Measurements from ENCODE around the gene SCO2.

Gene SCO2, protein sequence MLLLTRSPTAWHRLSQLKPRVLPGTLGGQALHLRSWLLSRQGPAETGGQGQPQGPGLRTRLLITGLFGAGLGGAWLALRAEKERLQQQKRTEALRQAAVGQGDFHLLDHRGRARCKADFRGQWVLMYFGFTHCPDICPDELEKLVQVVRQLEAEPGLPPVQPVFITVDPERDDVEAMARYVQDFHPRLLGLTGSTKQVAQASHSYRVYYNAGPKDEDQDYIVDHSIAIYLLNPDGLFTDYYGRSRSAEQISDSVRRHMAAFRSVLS

DNA sequence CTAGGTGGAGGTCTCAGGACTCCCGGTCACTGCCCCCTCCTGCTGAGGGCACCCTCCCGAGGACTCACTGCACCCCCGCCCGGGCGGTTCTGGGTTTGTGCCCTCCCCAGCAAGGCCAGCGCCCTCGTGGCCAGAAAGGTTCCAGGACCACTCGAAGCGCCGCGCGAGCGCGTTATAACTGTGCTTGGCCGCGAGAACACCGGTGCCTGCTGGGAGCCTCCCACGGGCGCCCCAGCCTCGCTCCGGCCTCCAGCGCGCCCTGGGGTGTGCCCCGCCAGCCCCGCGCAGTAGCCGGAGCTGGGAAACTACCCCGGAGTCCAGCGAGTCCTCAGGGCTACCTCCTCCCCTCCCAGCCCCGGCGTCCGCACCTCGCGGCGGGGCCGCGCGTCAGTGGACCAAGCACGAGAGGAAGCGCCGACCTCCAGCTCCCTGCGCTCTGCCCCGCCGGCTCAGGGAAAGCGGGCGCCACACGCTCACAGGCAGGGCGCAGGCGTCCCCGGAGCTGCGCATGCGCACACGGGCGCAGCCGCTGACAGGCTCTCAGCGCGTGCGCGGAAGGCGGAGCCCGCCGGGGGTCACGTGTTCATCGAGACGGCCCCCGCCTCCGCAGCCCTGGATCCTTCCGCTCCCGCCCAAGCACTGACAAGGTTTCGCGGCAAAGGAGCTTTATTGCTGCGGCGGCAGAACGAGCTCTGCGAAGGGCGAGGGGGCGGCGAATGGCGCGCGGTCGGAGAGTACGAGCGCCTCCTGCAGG lies at the start of gene SCO2:
SCO2 (minus strand) TSS at position 495 of the 754 bp plus-strand sequence. CDS start 1,187 bp downstream, outside the sequence.
- TF ChIP-seq, protein P1, sequence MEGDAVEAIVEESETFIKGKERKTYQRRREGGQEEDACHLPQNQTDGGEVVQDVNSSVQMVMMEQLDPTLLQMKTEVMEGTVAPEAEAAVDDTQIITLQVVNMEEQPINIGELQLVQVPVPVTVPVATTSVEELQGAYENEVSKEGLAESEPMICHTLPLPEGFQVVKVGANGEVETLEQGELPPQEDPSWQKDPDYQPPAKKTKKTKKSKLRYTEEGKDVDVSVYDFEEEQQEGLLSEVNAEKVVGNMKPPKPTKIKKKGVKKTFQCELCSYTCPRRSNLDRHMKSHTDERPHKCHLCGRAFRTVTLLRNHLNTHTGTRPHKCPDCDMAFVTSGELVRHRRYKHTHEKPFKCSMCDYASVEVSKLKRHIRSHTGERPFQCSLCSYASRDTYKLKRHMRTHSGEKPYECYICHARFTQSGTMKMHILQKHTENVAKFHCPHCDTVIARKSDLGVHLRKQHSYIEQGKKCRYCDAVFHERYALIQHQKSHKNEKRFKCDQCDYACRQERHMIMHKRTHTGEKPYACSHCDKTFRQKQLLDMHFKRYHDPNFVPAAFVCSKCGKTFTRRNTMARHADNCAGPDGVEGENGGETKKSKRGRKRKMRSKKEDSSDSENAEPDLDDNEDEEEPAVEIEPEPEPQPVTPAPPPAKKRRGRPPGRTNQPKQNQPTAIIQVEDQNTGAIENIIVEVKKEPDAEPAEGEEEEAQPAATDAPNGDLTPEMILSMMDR (conservative IDR thresholded peaks at IDR 0.05), result no peak
- H3K27ac ChIP-seq, result peak within 1 kb of the TSS; percentile 91

DNA sequence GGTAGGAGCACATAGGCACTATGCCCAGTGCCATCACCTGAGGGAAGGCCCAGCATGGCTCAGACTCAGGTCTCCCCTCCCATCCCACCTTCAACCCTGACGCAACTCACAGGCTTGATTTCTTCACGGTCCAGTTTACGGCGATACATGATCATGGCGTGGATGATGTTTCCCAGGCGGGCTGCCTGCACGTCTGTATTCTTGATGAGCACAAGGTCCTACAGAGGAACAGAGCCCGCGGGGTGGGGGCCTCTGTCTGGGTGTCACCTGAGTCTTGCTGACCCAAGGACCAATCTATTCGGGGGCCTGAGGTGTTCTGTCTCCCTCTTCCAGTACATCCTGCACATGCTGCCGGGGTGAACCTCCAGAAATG lies 49.0 kb upstream of the SCO2 start:
- TF ChIP-seq, protein P1 (conservative IDR thresholded peaks at IDR 0.05), result no peak
- no peak overlapping the region for H3K27ac ChIP-seq

DNA sequence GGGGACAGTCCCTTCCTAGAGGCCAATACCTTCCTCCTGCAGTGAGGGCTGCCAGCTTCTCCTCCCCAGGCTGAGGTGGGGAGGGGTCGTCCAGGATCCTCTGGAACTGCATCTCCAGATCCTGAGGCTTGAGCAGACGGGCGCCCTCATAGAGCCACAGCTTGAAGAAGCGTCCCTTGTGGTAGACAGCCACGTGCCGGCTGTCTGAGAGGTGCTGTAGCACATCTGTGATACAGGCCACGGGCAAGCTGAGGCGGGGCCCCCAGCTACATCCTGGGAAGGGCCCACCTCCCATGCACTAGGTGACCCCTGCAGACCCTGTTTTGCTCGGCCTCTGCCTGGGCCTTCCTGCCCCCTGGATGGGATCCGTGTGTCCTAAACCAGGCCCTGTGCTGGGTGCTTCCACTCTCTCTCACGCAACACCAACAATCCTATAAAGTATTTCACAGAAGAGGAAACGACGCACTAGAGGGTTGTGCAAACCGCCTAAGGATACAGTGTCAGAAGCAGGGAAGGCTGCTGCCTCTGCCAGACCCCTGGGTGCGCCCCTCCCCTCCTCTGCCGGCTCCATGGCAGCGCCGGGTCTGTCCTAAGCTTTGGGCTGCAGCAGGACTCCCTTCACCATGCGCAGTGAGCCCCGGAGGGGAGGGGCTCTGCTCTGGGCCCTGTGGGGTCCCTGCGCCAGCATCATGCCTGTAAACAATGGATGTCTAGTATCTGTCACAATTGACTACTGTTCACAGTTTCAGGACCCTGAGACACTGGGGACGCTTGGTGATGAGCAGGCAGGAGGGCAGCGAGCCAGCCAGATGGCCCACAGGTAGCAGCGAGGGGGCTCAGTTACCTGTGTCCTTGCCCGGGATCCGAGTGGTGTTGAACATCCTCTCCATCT lies 48.3 kb upstream of the SCO2 start:
- no peak overlapping the region for H3K27ac ChIP-seq
- TF ChIP-seq, protein P1 (conservative IDR thresholded peaks at IDR 0.05), result no peak

DNA sequence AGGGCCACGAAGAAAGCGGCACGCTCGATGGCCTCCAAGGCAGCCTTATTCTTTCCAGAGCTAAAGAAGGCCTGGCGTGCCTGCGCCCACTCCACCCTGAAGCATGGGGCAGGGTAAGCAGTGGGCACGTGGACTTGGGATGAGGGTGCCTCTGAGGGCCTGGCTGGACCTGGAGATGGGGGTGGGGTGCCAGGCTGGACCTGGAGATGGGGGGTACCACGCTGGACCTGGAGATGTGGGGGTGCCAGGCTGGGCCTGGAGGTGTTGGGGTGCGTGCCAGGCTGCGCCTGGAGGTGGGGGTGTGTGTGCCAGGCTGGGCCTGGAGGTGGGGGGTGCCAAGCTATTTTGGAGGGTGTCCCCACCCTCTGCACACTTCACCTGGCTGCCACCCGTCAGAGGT lies 47.6 kb upstream of the SCO2 start:
- H3K27ac ChIP-seq, result no peak overlapping the region
- TF ChIP-seq, protein P1 (conservative IDR thresholded peaks at IDR 0.05), result no peak

DNA sequence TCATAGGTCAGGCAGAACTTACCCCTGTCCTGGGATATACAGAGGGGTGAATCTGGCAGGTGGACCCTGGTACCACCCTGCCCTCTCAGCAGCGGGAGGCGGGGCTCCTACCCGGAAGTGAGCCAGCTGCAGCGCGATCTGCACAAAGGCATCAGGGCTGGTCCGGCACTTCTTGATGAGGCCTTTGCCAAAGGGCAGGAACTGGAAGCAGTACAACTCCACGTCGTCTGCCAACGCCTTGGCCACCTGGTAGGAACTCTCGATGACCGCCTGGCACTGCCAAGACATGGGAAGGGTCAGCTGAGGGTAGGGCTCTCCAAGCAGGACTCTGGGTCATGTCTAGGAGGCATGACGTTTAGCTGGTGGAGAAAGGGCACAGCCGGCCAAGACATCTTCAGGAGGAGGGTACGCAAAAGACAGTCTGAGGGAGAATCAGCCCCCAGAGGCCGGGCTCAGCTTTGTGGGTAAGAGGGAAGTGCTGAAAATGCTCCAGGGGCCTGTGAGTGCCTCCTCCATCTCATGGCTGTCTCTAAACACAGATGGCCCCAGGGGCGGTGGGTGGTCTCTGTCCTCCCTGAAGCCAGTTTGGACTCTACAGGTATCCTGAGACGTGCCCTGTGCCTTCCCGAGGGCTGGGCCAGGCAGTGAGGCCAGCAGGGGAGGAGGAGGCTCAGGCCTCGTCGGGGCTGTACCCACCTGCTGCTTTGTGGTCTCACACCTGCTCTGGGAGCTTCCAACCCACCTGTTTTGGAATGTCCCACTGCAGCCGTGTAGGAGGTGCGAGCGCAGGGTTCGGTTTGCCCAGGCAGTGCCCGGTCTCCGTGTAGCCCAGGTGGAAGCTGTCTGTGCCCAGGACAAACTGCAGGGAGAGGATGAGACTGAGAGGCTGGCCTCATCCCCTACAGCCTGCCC lies 46.1 kb upstream of the SCO2 start:
- no peak overlapping the region for H3K27ac ChIP-seq
- TF ChIP-seq, protein P1 (conservative IDR thresholded peaks at IDR 0.05), result no peak

DNA sequence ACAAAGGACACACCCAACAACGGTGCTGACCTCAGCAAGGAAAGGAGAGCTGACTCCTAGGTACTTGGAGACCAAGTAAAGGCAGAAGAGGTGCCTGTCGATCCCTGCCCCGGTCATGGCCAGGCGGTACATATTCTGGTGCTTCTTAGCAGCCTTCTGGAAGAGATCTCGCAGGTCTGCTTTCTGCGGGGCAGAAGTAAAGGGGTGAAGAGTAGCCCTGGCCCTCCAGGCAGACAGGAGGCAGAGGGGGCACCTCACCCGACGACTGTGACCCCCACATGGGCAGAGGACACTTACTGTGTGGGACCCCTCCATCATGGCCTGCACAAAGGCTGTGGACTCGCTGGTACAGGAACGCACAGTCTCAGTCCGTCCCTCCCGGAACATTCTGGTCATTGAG lies 45.5 kb upstream of the SCO2 start:
- H3K27ac ChIP-seq, result no peak overlapping the region
- TF ChIP-seq, protein P1 (conservative IDR thresholded peaks at IDR 0.05), result no peak
